ENCODE results near the gene PZP. TPM values are rescaled to one million over a fixed set of nuclear protein-coding genes. Genes with fewer than 3 reads are reported as not detected.

The PZP gene
- total RNA-seq, 4 donors from 2014 or later: 0.15 TPM; not detected in 3

DNA sequence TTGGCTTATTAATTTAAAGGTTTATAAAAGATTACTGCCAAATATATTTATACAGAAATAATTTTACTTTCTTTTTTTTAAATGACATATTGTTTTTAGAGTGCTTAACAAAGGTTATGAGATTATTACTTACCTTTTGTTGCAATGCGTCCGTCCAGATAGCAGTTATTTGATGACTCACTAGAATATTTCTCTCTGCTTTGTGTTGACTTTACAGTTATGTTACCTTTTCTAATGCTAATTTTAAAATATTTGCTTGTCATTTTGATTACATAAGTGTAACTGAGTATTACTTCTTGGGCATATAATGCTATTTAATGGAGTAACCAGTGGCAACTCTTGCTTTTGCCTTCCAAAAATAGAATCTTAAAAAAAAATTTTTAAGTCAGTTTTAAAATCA lies 6.3 kb upstream of the PZP start:
- Histone ChIP-seq H3K9me3 (no peaks in the 10 kb centered on the region), H3K27me3 (no peaks in the 10 kb centered on the region), H3K36me3 (no peaks in the 10 kb centered on the region), H3K27ac (no peak overlapping the region), H3K4me1 (no peaks in the 10 kb centered on the region), H3K4me3 (no peak overlapping the region)
- 62% methylated on average over 2 of the region's 2 CpGs for WGBS
- no peak for DNase-seq (ENCODE audit: low spot score in 2 of 2)
- TF ChIP-seq POLR2AphosphoS5 (IDR thresholded peaks at IDR 0.05) (no peak), EP300 (IDR thresholded peaks at IDR 0.05) (no peak), POLR2A (IDR thresholded peaks at IDR 0.05) (no peak)
- TF ChIP-seq, protein P1, sequence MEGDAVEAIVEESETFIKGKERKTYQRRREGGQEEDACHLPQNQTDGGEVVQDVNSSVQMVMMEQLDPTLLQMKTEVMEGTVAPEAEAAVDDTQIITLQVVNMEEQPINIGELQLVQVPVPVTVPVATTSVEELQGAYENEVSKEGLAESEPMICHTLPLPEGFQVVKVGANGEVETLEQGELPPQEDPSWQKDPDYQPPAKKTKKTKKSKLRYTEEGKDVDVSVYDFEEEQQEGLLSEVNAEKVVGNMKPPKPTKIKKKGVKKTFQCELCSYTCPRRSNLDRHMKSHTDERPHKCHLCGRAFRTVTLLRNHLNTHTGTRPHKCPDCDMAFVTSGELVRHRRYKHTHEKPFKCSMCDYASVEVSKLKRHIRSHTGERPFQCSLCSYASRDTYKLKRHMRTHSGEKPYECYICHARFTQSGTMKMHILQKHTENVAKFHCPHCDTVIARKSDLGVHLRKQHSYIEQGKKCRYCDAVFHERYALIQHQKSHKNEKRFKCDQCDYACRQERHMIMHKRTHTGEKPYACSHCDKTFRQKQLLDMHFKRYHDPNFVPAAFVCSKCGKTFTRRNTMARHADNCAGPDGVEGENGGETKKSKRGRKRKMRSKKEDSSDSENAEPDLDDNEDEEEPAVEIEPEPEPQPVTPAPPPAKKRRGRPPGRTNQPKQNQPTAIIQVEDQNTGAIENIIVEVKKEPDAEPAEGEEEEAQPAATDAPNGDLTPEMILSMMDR (IDR thresholded peaks at IDR 0.05): no peak

DNA sequence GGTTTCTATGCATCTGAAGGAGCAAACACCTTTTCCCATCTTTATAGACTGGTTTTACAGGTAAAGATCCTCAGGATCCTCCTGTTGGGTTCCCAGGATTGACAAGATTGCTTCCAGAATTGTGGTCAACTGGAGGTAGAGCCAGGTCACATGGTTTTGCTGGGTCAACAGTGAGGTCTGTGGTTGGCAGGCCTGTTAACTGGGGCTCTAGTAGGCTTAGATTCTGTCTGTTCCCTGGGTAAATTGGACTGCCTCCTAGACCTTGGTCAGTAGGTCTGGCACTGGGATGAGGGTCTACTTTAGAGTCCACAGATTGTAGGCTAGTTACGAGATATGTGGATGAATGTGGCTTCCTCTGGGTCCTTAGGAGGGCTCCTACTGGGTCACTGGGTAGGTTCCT lies 3.5 kb upstream of the PZP start:
- Histone ChIP-seq H3K9me3 (no peaks in the 10 kb centered on the region), H3K4me1 (no peaks in the 10 kb centered on the region), H3K4me3 (no peak overlapping the region), H3K27ac (no peak overlapping the region), H3K36me3 (no peaks in the 10 kb centered on the region), H3K27me3 (no peaks in the 10 kb centered on the region)
- no peak for TF ChIP-seq EP300 (IDR thresholded peaks at IDR 0.05)
- no peak for TF ChIP-seq POLR2A (IDR thresholded peaks at IDR 0.05)
- TF ChIP-seq POLR2AphosphoS5 (IDR thresholded peaks at IDR 0.05): no peak
- TF ChIP-seq, protein P1 (IDR thresholded peaks at IDR 0.05): no peak
- no peak for DNase-seq (ENCODE audit: low spot score in 2 of 2)
- WGBS: 100% methylated on average over 1 of the region's 1 CpG

DNA sequence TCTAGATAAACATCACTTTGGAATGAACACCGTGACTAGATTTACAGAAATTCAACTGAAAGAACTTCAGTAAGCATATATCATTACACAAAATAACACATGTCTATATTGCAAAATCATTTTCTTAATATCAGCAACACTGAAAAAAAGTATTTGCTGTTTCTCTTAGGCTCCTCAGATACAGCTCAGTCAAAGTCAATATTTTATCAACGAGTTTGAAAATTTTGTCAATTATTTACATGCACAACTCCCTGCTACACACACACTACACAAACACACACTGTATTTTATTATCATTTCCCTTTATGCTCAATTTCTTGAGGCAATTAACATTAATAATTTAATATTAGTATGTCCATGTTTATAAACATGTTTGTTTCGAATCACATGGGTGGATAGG lies 3.8 kb downstream of the PZP start:
- Histone ChIP-seq H3K9me3 (no peaks in the 10 kb centered on the region), H3K36me3 (no peaks in the 10 kb centered on the region), H3K4me3 (no peak overlapping the region), H3K27me3 (no peaks in the 10 kb centered on the region), H3K4me1 (no peaks in the 10 kb centered on the region), H3K27ac (no peak overlapping the region)
- TF ChIP-seq POLR2AphosphoS5 (IDR thresholded peaks at IDR 0.05) (no peak), EP300 (IDR thresholded peaks at IDR 0.05) (no peak), POLR2A (IDR thresholded peaks at IDR 0.05) (no peak)
- TF ChIP-seq, protein P1 (IDR thresholded peaks at IDR 0.05): no peak
- DNase-seq (ENCODE audit: low spot score in 2 of 2): no peak
- WGBS: 76% methylated on average over 3 of the region's 3 CpGs

DNA sequence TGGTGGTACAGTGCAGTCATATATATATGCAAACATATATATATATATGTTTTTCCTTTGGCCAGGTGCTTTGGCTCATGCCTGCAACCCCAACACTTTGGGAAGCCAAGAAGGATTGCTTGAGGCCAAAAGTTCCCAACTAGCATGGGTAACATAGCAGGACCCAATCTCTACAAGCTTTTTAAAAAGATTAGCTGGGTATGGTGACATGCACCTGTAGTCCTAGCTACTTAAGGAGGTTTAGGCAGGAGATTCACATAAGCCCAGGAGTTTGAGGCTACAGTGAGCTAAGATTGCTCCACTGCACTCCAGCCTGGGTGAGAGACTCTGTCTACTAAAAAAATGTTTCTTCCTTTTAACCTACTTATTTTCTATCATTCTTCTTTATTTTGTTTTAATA lies 10.2 kb downstream of the PZP start:
- no peak overlapping the region for H3K4me3 ChIP-seq
- no peaks in the 10 kb centered on the region for H3K4me1 ChIP-seq
- no peak overlapping the region for H3K27ac ChIP-seq
- no peaks in the 10 kb centered on the region for H3K36me3 ChIP-seq
- H3K27me3 ChIP-seq: no peaks in the 10 kb centered on the region
- no peaks in the 10 kb centered on the region for H3K9me3 ChIP-seq
- TF ChIP-seq, protein P1 (IDR thresholded peaks at IDR 0.05): no peak
- no peak for TF ChIP-seq POLR2AphosphoS5 (IDR thresholded peaks at IDR 0.05)
- no peak for TF ChIP-seq POLR2A (IDR thresholded peaks at IDR 0.05)
- TF ChIP-seq EP300 (IDR thresholded peaks at IDR 0.05): no peak
- DNase-seq (ENCODE audit: low spot score in 2 of 2): no peak

DNA sequence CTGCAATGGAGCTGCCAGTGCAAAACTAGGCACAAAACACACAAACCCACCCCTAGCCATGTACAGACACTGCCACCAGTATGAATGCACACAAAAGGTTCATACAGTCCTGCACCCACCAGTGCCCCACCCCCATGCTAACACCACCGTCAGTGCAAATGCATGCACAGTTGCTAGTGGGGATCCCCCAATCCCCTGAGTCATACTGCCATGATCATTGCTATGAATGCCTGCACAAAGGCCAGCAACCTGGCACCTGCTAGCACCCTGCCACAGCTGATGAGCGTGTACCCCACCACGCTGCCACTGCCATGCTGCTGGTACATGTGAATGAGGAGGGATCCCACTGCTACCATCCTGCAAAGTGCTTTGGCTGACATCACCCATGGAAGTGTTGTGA lies 23.9 kb downstream of the PZP start:
- no peaks in the 10 kb centered on the region for H3K9me3 ChIP-seq
- DNase-seq (ENCODE audit: low spot score in 2 of 2): no peak
- no peak overlapping the region for H3K27ac ChIP-seq
- 83% methylated on average over 3 of the region's 3 CpGs for WGBS
- no peaks in the 10 kb centered on the region for H3K36me3 ChIP-seq
- H3K27me3 ChIP-seq: no peaks in the 10 kb centered on the region
- no peak overlapping the region for H3K4me3 ChIP-seq
- H3K4me1 ChIP-seq: no peaks in the 10 kb centered on the region
- TF ChIP-seq POLR2A (IDR thresholded peaks at IDR 0.05) (no peak), POLR2AphosphoS5 (IDR thresholded peaks at IDR 0.05) (no peak), EP300 (IDR thresholded peaks at IDR 0.05) (no peak)
- TF ChIP-seq, protein P1 (IDR thresholded peaks at IDR 0.05): no peak
